Endothelial cell of umbilical vein (primary cell): Measurements from ENCODE around the gene VCP. TPM values are rescaled to one million over a fixed set of nuclear protein-coding genes. Genes with fewer than 3 reads are reported as not detected.

ENCODE experiments used
- BruUV-seq: library from RNA; stranded (reverse); fragments of 400-500 nt; replicated peaks from 2 replicates; lab custom pipeline; 2021; lab: Mats Ljungman, UMichigan
- CTCF ChIA-PET: fragments of 300-600, 350-600 bp; sonication (Branson Sonifier 250); formaldehyde crosslinking; loops from one replicate; lab custom pipeline; 2021; ENCODE audit warnings: antibody characterized with exemption, inconsistent platforms; lab: Charles Lee
- POLR2A ChIA-PET: fragments of 300-600, 350-600 bp; sonication (Branson Sonifier 250); formaldehyde crosslinking; loops from one replicate; lab custom pipeline; 2021; ENCODE audit warnings: antibody characterized with exemption, inconsistent platforms; lab: Charles Lee
- DNase-seq: peaks from one replicate; pipeline ENCODE4 v3.0.0-alpha.2; 2011; ENCODE audit warnings: low read depth, low spot score
- FAIRE-seq: peaks from 2 replicates; lab custom pipeline; 2011; peaks lifted over from hg19 to GRCh38; lab: Jason Lieb, UNC
- H2AFZ ChIP-seq: 2 replicates; pipeline ENCODE4 v1.6.0; 2012; ENCODE audit warnings: low read depth, low read length, control low read depth, inconsistent platforms
- H3K27ac ChIP-seq: 2 replicates; pipeline ENCODE4 v1.5.1; 2011; ENCODE audit warnings: low read depth, mild to moderate bottlenecking, control low read depth, low read length, moderate library complexity; ENCODE audit not compliant: insufficient read depth
- H3K27me3 ChIP-seq, 2 experiments: 2 replicates each; pipeline versions ENCODE4 v1.6.0 to v1.6.1; 2011; ENCODE audit warnings: low read length in 2 of 2, mixed read lengths in 1 of 2; ENCODE audit not compliant: control insufficient read depth in 2 of 2, insufficient read depth in 2 of 2
- H3K36me3 ChIP-seq, 2 experiments: 2 replicates in 1 of 2; 3 replicates in 1 of 2; pipeline ENCODE4 v1.5.1; 2011; ENCODE audit warnings: low read length in 2 of 2, mild to moderate bottlenecking in 1 of 2, moderate library complexity in 1 of 2; ENCODE audit not compliant: control insufficient read depth in 2 of 2, insufficient read depth in 2 of 2; ENCODE audit errors: extremely low read depth in 1 of 2
- H3K4me1 ChIP-seq: 3 replicates; pipeline ENCODE4 v1.5.1; 2011; ENCODE audit warnings: mild to moderate bottlenecking, low read length; ENCODE audit not compliant: control insufficient read depth, insufficient read depth; ENCODE audit errors: extremely low read depth
- H3K4me2 ChIP-seq: 2 replicates; pipeline ENCODE4 v1.6.1; 2011; ENCODE audit warnings: low read length, control low read depth, mixed read lengths; ENCODE audit not compliant: insufficient read depth
- H3K4me3 ChIP-seq, 3 experiments: fragments of 200-600 bp in 1 of 3; sonication (generic), shearing (Covaris generic) in 1 of 3; replicated peaks in 1 of 3; 2 replicates each; pipeline ENCODE4 v1.5.1; 2011 to 2016; ENCODE audit warnings: control low read depth in 3 of 3, low read length in 3 of 3, mild to moderate bottlenecking in 2 of 3, inconsistent platforms in 1 of 3, low read depth in 1 of 3, moderate library complexity in 1 of 3; ENCODE audit not compliant: insufficient read depth in 1 of 3
- H3K79me2 ChIP-seq: 2 replicates; pipeline ENCODE4 v1.6.0; 2012; ENCODE audit warnings: low read length, inconsistent platforms; ENCODE audit not compliant: control insufficient read depth, insufficient read depth
- H3K9ac ChIP-seq: replicated peaks from 2 replicates; pipeline ENCODE3; 2011; ENCODE audit warnings: low read length, control low read depth; ENCODE audit not compliant: insufficient read depth; ENCODE audit errors: extremely low read depth
- H3K9me1 ChIP-seq: replicated peaks from 3 replicates; pipeline ENCODE4 v1.6.0; 2011; ENCODE audit warnings: mild to moderate bottlenecking, low read length; ENCODE audit not compliant: control insufficient read depth, insufficient read depth; ENCODE audit errors: extremely low read depth
- H3K9me3 ChIP-seq: replicated peaks from 2 replicates; pipeline ENCODE4 v1.5.1; 2012; ENCODE audit warnings: low read length, inconsistent platforms; ENCODE audit not compliant: control insufficient read depth, insufficient read depth
- H4K20me1 ChIP-seq: replicated peaks from 2 replicates; pipeline ENCODE3; 2011; ENCODE audit warnings: mild to moderate bottlenecking, low read length; ENCODE audit not compliant: control insufficient read depth, insufficient read depth; ENCODE audit errors: extremely low read depth
- GATA2 ChIP-seq: IDR thresholded peaks from 2 replicates; pipeline ENCODE4 v1.7.0; 2011; ENCODE audit warnings: low read depth, mild to moderate bottlenecking, moderate library complexity, mixed read lengths, low read length; ENCODE audit not compliant: insufficient read length, insufficient read depth
- JUN ChIP-seq: IDR thresholded peaks from 2 replicates; pipeline ENCODE4 v1.6.1; 2011; ENCODE audit warnings: borderline replicate concordance, low read depth; ENCODE audit not compliant: insufficient read length, insufficient read depth
- POLR2A ChIP-seq: IDR thresholded peaks from 2 replicates; pipeline ENCODE4 v1.6.1; 2012; ENCODE audit warnings: low read depth, mild to moderate bottlenecking, control low read depth, low read length
- POLR2AphosphoS5 ChIP-seq: IDR thresholded peaks from 2 replicates; pipeline ENCODE4 v1.6.1; 2012; ENCODE audit warnings: low read depth, mild to moderate bottlenecking, control low read depth, low read length, moderate library complexity; ENCODE audit not compliant: insufficient read depth
- dilution Hi-C: fragments of 300-500 bp; cut with MboI; formaldehyde crosslinking; loops from one replicate; pipeline ENCODE4 v1.15.0; 2019; ENCODE audit warnings: low sequenced_read_pairs; ENCODE audit not compliant: extremely low pct_ligation_motif_present
- intact Hi-C: fragments of 100-400 bp; cut with micrococcal nuclease; formaldehyde crosslinking; loops from one replicate; pipeline ENCODE4 v1.10.0; 2022
- polyA plus RNA-seq, 4 experiments: library from polyadenylated mRNA; depleted of rRNA in 3 of 4; stranded (reverse) in 3 of 4; unstranded in 1 of 4; fragments of >200 nt; gene quantifications; 2 replicates each; pipeline versions ENCODE4 v1.2.1 to v1.2.3, GENCODE V29; 2011 to 2012; ENCODE audit warnings: missing spikeins in 1 of 4
- total RNA-seq: library from RNA; stranded (reverse); gene quantifications from 2 replicates; pipeline ENCODE4 v1.2.3, GENCODE V29; 2021

Gene VCP
- total and polyA plus RNA-seq, 2 donors (not counting 3 experiments of a cell fraction or from before 2014, with no cell fraction given): 349 to 493 TPM

- DNase-seq: no peak
- Histone ChIP-seq H3K9me1 (no peaks in the 10 kb centered on the region), H3K4me3 (no peak overlapping the region), H3K4me1 (no peaks in the 10 kb centered on the region), H3K27ac (no peak overlapping the region), H3K79me2 (no peaks in the 10 kb centered on the region), H3K36me3 (peaks cover 32 to 38% of the 10 kb centered on the region in 2 experiments), H3K4me2 (no peak overlapping the region), H3K27me3 (no peaks in the 10 kb centered on the region), H3K9ac (no peak overlapping the region), H3K9me3 (no peaks in the 10 kb centered on the region), H2AFZ (no peak overlapping the region), H4K20me1 (no peaks in the 10 kb centered on the region)
- ChIA-PET CTCF (interaction anchor here (6.9 kb wide), 1 partner anchor 156 kb away, joined by 258 read pairs; no protein-coding TSS in a partner anchor), POLR2A (no interaction called here)
- TF ChIP-seq JUN (no peak), POLR2A (peak; percentile 27)
- dilution Hi-C loops (no loop called here), intact Hi-C loops (no loop called here)
- BruUV-seq: no TSS peak
- FAIRE-seq: peak; percentile 12
Measured at GRCh38 chr9:35054871-35055644, 17.4 kb downstream of the VCP start.

DNA sequence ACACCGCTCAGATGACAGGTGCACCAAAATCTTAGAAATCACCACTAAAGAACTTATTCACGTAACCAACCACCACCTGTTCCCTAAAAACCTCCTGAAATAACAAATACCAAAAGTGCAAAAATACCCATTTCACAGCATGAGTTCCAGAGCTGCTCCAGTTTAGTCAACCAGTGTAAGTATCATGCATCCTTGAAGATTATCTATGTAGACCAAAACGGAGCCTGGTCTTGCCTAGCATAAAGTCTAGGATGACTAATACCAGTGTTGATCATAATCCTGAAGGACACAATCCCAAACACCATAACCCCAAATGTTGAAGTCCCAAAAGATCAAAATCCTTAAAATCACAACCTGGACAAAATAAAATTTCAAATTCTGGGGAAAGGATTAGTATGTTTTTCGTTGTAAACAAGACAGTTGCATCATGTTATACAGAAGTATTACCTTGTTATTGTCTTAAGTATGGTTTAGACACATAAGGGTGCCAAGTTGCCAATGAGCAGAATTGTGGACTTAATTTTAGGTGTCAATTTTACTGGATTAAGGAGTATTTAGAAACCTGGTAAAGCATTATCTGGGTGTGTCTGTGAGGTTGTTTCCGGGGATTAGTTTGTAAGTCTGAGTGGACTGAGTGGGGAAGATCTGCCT lies 18.1 kb downstream of the VCP start:
- Histone ChIP-seq H3K27me3 (no peaks in the 10 kb centered on the region), H3K4me1 (no peaks in the 10 kb centered on the region), H3K9ac (no peak overlapping the region), H2AFZ (no peak overlapping the region), H3K4me2 (no peak overlapping the region), H3K4me3 (no peak overlapping the region), H3K9me3 (no peaks in the 10 kb centered on the region), H4K20me1 (no peaks in the 10 kb centered on the region), H3K9me1 (no peaks in the 10 kb centered on the region), H3K36me3 (peaks cover 30 to 32% of the 10 kb centered on the region in 2 experiments), H3K27ac (no peak overlapping the region), H3K79me2 (no peaks in the 10 kb centered on the region)
- dilution Hi-C loops: no loop called here
- no TSS peak for BruUV-seq
- CTCF ChIA-PET: interaction anchor here (6.9 kb wide), 1 partner anchor 155 kb away, joined by 258 read pairs; no protein-coding TSS in a partner anchor
- DNase-seq (no peak), FAIRE-seq (no peak)
- TF ChIP-seq GATA2 (no peak), JUN (no peak), POLR2AphosphoS5 (no peak)
- intact Hi-C loops: no loop called here
- POLR2A ChIA-PET: no interaction called here
